HG03432 (cell line): ENCODE results near the gene PRKAB2.
"Not testable (repeated sequence)": the region's sequence is repeated elsewhere in the genome, so short reads cannot be mapped to it uniquely, and the experiment has no call there.

Experiments used
- ATAC-seq: cut with Tn5 transposase; IDR thresholded peaks from one replicate; pipeline ENCODE4 v1.9.1; 2021; ENCODE audit warnings: mild to moderate bottlenecking, moderate library complexity; ENCODE audit not compliant: unreplicated experiment

PRKAB2 gene

GRCh38 chr1:147177611-147178380, 5.5 kb upstream of the PRKAB2 start:
- no peak for ATAC-seq

DNA sequence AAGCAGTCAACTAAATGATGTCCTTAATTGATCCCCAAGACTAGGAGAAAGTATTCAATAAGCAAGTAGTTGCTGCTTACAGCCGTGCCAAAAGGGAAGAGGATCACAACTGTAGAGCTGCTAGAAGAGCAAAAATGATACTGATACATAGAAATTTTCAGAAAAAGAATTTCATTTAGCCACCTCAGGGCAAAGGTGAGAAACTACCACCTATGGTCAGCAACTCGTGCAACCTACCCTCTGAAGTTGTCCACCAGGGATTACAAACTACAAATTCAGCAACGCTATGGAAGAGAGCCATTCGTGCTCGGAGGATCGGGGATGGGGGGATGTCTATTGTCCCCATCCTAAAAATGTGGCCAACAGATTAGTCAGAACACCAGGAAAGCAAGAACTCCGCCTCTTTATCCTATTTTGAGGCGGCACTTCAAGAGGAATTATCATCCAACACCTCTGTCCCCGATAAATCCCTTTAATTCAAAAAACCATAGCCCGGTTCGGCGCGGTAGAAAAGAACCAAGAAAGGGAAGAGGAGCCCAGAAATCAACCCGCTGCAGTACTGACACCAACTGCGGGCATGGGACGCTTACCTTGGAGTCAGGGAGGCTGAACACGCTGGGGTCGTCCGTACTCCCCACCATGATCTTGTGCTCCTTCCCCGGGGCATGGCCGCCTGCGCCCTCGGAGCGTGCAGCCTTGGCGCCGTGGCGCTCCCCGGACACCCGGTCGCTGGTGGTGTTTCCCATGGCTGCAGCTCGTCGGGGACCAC, 687 bp downstream of the PRKAB2 start:
- no peak for ATAC-seq

GRCh38 chr1:147169840-147170674, 2.2 kb downstream of the PRKAB2 start:
- no peak for ATAC-seq

DNA sequence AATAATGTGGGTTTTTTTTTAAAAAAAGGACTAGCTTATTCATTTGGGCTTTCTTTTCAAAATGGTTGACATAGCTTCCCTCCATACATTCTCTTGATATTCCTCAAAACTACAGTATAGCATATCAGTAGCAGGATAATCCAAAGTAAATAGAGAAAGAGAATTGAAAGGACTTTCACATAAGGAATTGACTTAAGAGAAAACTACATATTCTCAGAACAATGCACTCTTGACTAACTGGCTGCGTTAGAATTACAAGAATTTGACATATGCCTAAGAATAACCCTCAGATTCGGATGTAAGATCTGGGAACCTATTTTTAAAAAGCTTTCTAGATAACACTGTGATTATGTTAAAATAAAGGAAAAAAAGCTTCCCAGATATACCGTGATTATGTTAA, 3.1 kb downstream of the PRKAB2 start:
- no peak for ATAC-seq

GRCh38 chr1:147168626-147169058, 3.6 kb downstream of the PRKAB2 start:
- no peak for ATAC-seq

- no peak for ATAC-seq
Measured at GRCh38 chr1:147167365-147167764, 4.9 kb downstream of the PRKAB2 start.

DNA sequence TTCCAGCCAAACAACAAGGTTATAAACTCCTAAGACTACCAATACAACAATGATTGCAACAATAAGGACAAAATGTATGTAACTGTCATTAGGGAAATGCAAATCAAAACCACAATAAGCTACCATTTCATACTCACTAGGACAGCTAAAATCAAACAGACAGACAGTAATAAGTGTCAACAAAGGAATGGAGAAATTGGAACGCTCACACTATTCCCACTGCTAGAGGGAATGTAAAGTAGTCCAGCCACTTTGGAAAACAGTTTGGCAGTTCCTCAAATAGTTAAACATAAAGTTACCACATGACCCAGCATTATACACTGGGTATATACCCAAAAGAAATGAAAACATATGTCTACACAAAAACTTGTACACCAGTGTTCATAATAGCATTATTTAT, 9.3 kb downstream of the PRKAB2 start:
- ATAC-seq = no peak

DNA sequence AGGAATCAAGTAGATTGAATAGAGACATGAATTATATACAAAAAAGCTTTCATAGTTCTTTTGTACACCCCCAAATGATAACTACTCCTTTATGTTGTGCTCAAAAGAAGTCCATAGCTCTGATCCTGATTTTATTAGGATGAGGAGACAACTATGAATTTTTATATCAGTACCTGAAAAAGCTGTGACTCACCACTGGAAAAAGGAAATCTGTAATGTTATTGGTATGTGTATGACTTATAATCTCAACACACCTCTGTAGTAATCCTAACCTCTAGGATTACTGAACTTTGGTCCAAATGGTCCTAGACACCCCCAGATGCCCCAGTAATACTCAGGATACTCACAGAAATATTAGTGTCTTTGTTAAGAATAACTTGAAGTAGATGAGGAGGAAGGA, 10.2 kb downstream of the PRKAB2 start:
- no peak for ATAC-seq

DNA sequence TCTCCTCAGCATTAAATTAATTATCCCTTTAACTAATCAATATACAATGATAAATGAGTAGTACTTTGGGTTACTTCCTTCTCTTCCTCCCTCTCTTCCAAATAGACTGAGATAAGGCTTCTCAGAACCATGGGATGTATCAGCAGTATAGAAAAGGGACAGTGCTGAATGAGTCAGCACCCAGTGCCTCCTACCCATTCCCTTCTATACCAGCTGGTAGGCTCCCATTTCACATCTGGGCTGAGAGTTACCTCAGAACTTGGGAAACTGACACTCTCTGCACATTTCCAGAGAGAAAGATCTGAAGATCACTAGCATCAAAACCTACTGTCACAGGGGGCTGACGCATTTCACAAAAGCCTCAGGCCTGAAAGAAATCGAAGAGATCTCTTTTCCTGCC, 15.2 kb downstream of the PRKAB2 start:
- not testable (repeated sequence) for ATAC-seq

- ATAC-seq = no peak
Measured at GRCh38 chr1:147156642-147157041, 15.6 kb downstream of the PRKAB2 start.

- ATAC-seq = no peak
Measured at GRCh38 chr1:147152772-147153171, 19.5 kb downstream of the PRKAB2 start.

DNA sequence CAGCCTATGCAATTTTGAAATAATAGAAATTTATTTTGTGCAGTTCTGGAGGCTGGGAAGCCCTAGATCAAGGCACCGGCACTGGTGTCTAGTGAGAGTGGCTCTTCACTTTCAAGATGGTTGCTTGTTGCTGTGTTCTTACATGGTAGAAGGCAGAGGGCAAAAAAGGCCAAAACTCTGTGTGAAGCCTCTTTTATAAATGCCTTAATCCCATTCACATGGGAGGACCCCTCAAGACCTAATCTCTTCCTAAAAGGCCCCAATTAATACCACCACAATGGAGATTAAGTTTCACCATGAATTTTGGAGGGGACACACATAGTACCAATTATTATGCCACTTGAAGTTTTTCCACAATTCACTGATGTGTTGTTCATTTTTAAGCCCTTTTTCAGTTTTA, 21.0 kb downstream of the PRKAB2 start:
- no peak for ATAC-seq

DNA sequence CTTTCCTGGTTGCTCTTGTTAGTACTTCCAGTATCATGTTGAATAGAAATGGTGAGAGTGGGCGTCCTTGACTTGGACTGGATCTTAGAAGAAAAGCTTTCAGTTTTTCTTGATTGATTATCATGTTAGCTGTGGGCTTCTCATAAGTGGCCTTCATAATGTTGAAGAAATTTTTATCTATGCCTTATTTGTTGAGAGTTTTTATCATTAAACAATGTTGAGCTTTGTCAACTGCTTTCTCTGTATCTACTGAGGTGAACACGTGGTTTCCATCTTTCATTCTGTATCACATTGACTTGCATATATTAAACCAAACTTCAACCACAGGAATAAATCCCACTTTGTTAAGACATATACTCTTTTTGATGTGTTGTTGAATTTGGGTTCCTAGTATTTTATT, 29.4 kb downstream of the PRKAB2 start:
- no peak for ATAC-seq

DNA sequence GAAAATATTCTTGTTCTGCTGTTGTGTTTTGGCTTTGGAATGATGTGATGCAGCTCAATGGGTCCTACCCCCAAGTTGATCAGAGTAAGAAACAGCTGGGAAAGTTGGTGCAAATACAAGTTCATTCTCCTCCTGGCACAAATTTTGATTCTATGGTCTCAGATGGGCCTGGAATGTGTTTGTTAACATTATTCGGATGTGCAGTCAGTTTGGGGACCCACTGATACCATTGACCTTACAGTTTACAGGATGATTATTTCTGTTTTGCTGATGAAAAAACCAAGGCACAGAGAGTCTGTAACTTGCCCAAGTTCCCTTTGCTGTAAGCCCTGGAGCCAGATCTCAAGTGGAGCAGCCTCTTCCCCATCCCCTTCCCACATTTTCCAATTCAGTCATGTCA, 41.5 kb downstream of the PRKAB2 start:
- ATAC-seq = not testable (repeated sequence)

DNA sequence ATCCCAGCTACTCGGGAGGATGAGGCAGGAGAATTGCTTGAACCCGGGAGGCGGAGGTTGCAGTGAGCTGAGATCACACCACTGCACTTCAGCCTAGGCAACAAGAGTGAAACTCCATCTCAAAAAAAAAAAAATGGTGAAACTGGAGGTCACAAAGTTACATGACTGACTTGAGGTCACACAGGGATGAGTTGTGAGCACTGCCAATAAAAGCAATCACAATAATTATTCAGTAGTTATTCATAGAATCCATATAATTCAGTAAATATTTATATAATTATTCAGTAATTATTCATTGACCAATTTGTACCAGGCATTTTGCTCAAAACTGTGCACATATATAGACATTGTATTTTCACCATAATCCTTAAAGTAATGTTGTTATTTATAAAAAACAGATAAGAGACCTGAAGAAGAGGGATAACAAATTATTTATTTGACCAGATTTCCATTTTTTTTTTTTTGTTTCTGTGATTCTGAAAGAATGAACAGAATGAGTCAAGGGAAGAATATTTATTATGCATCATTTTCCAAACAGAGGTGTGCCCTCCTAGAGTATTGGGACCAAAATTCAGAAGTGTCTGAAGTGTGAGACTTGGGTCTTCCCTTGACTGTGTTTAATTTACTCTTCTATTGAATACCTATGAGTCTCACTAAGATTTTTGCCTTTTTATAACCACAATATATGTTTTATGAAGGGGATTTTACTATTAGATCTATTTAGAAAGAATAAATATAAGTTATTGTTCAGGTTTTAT, 43.0 kb downstream of the PRKAB2 start:
- ATAC-seq = no peak

- ATAC-seq = no peak
Measured at GRCh38 chr1:147124266-147124665, 48.0 kb downstream of the PRKAB2 start.

DNA sequence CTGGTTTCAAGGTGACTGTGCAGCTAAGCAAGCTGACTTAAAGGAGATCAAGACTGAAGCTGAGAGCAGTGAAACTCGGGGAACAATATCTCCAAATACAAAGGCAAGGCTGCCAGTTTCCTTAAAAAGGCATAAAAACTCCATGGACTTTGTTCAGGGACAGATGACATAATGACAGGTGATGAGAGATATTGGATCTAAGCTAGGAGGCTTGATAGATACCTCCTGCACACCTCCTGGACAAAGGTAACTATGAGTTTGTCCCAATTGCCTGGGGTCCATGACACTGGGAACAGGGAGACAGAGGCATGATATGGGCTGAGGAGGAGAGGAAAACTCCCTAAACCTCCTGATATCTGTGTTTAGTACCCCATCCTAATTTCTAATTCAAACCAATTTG, 55.2 kb downstream of the PRKAB2 start:
- no peak for ATAC-seq

- ATAC-seq = no peak
Measured at GRCh38 chr1:147115496-147115895, 56.8 kb downstream of the PRKAB2 start.

DNA sequence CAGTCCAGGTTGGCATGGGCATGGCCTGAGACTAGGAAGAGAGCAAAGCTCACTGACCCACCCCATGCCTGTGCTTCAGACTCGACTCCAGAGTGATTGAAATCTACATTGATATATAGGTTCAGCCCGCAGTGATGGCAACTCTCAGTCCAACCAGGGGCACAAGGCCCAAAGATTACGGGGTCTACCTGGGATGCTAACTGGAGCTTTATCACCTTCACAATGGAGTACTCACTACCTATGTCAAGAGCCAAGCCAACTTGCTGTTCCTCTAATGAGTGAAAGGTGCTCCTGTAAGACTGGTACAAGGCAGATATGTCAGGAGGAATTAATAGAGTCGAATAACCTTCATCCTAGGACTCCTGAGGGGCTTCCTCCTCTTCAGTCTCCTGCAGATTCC, 57.2 kb downstream of the PRKAB2 start:
- ATAC-seq = not testable (repeated sequence)

- not testable (repeated sequence) for ATAC-seq
Measured at GRCh38 chr1:147114353-147114752, 57.9 kb downstream of the PRKAB2 start.
